HCEC 1CT (cell line): ENCODE results near the gene TNFRSF1B.
"Not testable (repeated sequence)": the region's sequence is repeated elsewhere in the genome, so short reads cannot be mapped to it uniquely, and the experiment has no call there.

ENCODE experiments used
- DNase-seq: peaks from one replicate; pipeline ENCODE4 v3.0.0-alpha.2; 2017

TNFRSF1B gene

GRCh38 chr1:12224092-12224491 is 57.3 kb downstream of the TNFRSF1B start:
- not testable (repeated sequence) for DNase-seq

- no peak for DNase-seq
Measured at GRCh38 chr1:12228979-12229378, 62.2 kb downstream of the TNFRSF1B start.

GRCh38 chr1:12229386-12229834 is 62.6 kb downstream of the TNFRSF1B start:
- DNase-seq: no peak

GRCh38 chr1:12229835-12230548 is 63.2 kb downstream of the TNFRSF1B start, which contains the start of gene VPS13D:
Gene VPS13D (plus strand): TSS chr1:12230030. CDS start chr1:12234267, 4,237 bp downstream.
- DNase-seq: peak; percentile 71

- DNase-seq: no peak
Measured at GRCh38 chr1:12230549-12231275, 63.9 kb downstream of the TNFRSF1B start.

GRCh38 chr1:12231276-12231595 is 64.4 kb downstream of the TNFRSF1B start:
- DNase-seq: no peak

GRCh38 chr1:12232221-12232620 is 65.4 kb downstream of the TNFRSF1B start:
- DNase-seq: no peak

- DNase-seq: no peak
Measured at GRCh38 chr1:12244078-12244477, 77.3 kb downstream of the TNFRSF1B start.

GRCh38 chr1:12244585-12244984 is 77.8 kb downstream of the TNFRSF1B start:
- no peak for DNase-seq

- DNase-seq: peak; percentile 25
Measured at GRCh38 chr1:12245116-12245515, 78.3 kb downstream of the TNFRSF1B start.

GRCh38 chr1:12245733-12246132 is 78.9 kb downstream of the TNFRSF1B start:
- DNase-seq: no peak

GRCh38 chr1:12246584-12246983 is 79.8 kb downstream of the TNFRSF1B start:
- DNase-seq: no peak

GRCh38 chr1:12249181-12249580 is 82.4 kb downstream of the TNFRSF1B start:
- DNase-seq: no peak

- DNase-seq: no peak
Measured at GRCh38 chr1:12249748-12250147, 83.0 kb downstream of the TNFRSF1B start.

GRCh38 chr1:12251442-12251841 is 84.7 kb downstream of the TNFRSF1B start:
- DNase-seq: peak; percentile 42

GRCh38 chr1:12255913-12256312 is 89.1 kb downstream of the TNFRSF1B start:
- DNase-seq: no peak

GRCh38 chr1:12258272-12258671 is 91.5 kb downstream of the TNFRSF1B start:
- DNase-seq: no peak
